Esophagus squamous epithelium (tissue), 5 donors: ENCODE data around the gene SHC2. TPM values are rescaled to one million over a fixed set of nuclear protein-coding genes. Genes with fewer than 3 reads are reported as not detected.

ENCODE experiments used
- DNase-seq: peaks from one replicate; lab custom pipeline; 2025; lab: John Stamatoyannopoulos, UW
- H3K27ac ChIP-seq, 4 donors: fragments of 200-600 bp; sonication (generic); one replicate each; pipeline ENCODE4 v1.5.1; 2016 to 2019; ENCODE audit warnings: mild to moderate bottlenecking in 1 of 4
- H3K27me3 ChIP-seq, 4 donors: fragments of 200-600 bp; sonication (generic); 1 replicate in 3 of 4; 2 replicates in 1 of 4; pipeline versions ENCODE4 v1.5.1 to v1.6.0; 2017 to 2021; ENCODE audit warnings: antibody characterized with exemption in 1 of 4
- H3K36me3 ChIP-seq, 3 donors: fragments of 200-600 bp; sonication (generic); one replicate each; pipeline ENCODE4 v1.5.1; 2016 to 2019
- H3K4me1 ChIP-seq, 3 donors: fragments of 200-600 bp; sonication (generic); one replicate each; pipeline ENCODE4 v1.5.1; 2017 to 2019
- H3K4me3 ChIP-seq, 4 donors: fragments of 200-600 bp; sonication (generic); 1 replicate in 3 of 4; 2 replicates in 1 of 4; pipeline ENCODE4 v1.5.1; 2016 to 2019; ENCODE audit warnings: mild to moderate bottlenecking in 2 of 4, moderate library complexity in 1 of 4
- H3K9me3 ChIP-seq, 3 donors: fragments of 200-600 bp; sonication (generic); one replicate each; pipeline ENCODE4 v1.5.1; 2016 to 2019
- CTCF ChIP-seq, 6 experiments: fragments of 450-650 bp in 4 of 6; fragments of 200-600 bp in 2 of 6; sonication (generic) in 2 of 6; IDR thresholded peaks; one replicate each; pipeline ENCODE4 v1.5.1; 2016 to 2019; ENCODE audit warnings: antibody characterized with exemption in 6 of 6, mild to moderate bottlenecking in 4 of 6, moderate library complexity in 4 of 6
- POLR2A ChIP-seq, 4 donors: fragments of 450-650 bp; IDR thresholded peaks; one replicate each; pipeline ENCODE4 v1.6.1; 2017; ENCODE audit warnings: antibody characterized with exemption in 4 of 4, mild to moderate bottlenecking in 4 of 4, moderate library complexity in 3 of 4
- WGBS, 2 donors: methylation state at CpG; one replicate each; pipeline ENCODE4 v1.1.5; 2018; 5-methylcytosine and 5-hydroxymethylcytosine counted together
- intact Hi-C: fragments of 100-400 bp; cut with DNase I; formaldehyde crosslinking; loops from one replicate; pipeline ENCODE4 v1.15.0; 2022
- total RNA-seq, 4 donors: library from RNA; depleted of rRNA; stranded (reverse); fragments of >200 nt; gene quantifications; one replicate each; pipeline ENCODE4 v1.1.0, GENCODE V29; 2016
- donor health status: DM: yes; HTN: yes; CAD: no.

The SHC2 gene
- total RNA-seq, 4 donors from 2014 or later, result 1.1 to 10.2 (median 4.7) TPM

GRCh38 chr19:461721-462551, 1.1 kb upstream of the SHC2 start:
- WGBS, 2 donors, result 14 to 35% methylated on average over 5 to 7 of the region's 60 CpGs
- H3K9me3 ChIP-seq, result no peaks in the 10 kb centered on the region
- no peaks in the 10 kb centered on the region for H3K36me3 ChIP-seq
- DNase-seq, result no peak
- H3K4me3 ChIP-seq, result peak overlapping the region; percentile 26 to 87 (median 66)
- H3K27ac ChIP-seq, result peak overlapping the region in 2 of 4 donors; percentile 29 to 88
- no peak for TF ChIP-seq POLR2A (IDR thresholded peaks at IDR 0.05)
- TF ChIP-seq CTCF (IDR thresholded peaks at IDR 0.05), result no peak
- H3K27me3 ChIP-seq, result peaks cover 0 to 46% (median 0%) of the 10 kb centered on the region in 4 donors
- H3K4me1 ChIP-seq, result peaks cover 10 to 28% (median 15%) of the 10 kb centered on the region in 3 donors
- intact Hi-C loops, result no loop called here

GRCh38 chr19:459724-460511, 915 bp downstream of the SHC2 start:
- Histone ChIP-seq H3K27me3 (peaks cover 0 to 46% (median 0%) of the 10 kb centered on the region in 4 donors), H3K4me3 (peak overlapping the region; percentile 62 to 87 (median 66)), H3K36me3 (no peaks in the 10 kb centered on the region), H3K9me3 (no peaks in the 10 kb centered on the region), H3K4me1 (peaks cover 10 to 28% (median 15%) of the 10 kb centered on the region in 3 donors), H3K27ac (peak overlapping the region; percentile 69 to 88 (median 74))
- intact Hi-C loops, result no loop called here
- TF ChIP-seq CTCF (IDR thresholded peaks at IDR 0.05) (no peak), POLR2A (IDR thresholded peaks at IDR 0.05) (no peak)
- WGBS, 2 donors, result 1 to 9% methylated on average over 9 of the region's 66 CpGs
- DNase-seq, result no peak

GRCh38 chr19:458091-459042, 2.5 kb downstream of the SHC2 start:
- intact Hi-C loops, result no loop called here

GRCh38 chr19:457636-458035, 3.2 kb downstream of the SHC2 start:
- Histone ChIP-seq H3K4me3 (no peak overlapping the region), H3K4me1 (peaks cover 10 to 28% (median 15%) of the 10 kb centered on the region in 3 donors), H3K9me3 (no peaks in the 10 kb centered on the region), H3K36me3 (no peaks in the 10 kb centered on the region), H3K27me3 (peaks cover 0 to 32% (median 0%) of the 10 kb centered on the region in 4 donors), H3K27ac (no peak overlapping the region)
- TF ChIP-seq POLR2A (IDR thresholded peaks at IDR 0.05), result no peak
- no peak for DNase-seq
- intact Hi-C loops, result no loop called here
- WGBS, 2 donors, result 89 to 96% methylated on average over 9 to 28 of the region's 30 CpGs

More at GRCh38 chr19:458091-459042, 2.5 kb downstream of the SHC2 start:
- Histone ChIP-seq H3K9me3 (no peaks in the 10 kb centered on the region), H3K36me3 (no peaks in the 10 kb centered on the region), H3K27ac (no peak overlapping the region), H3K27me3 (peaks cover 0 to 36% (median 0%) of the 10 kb centered on the region in 4 donors), H3K4me3 (no peak overlapping the region), H3K4me1 (peaks cover 10 to 28% (median 15%) of the 10 kb centered on the region in 3 donors)
- no peak for TF ChIP-seq CTCF (IDR thresholded peaks at IDR 0.05)
- TF ChIP-seq POLR2A (IDR thresholded peaks at IDR 0.05), result no peak
- DNase-seq, result no peak
- WGBS, 2 donors, result 90 to 96% methylated on average over 5 to 12 of the region's 89 CpGs
